Measurements from ENCODE around the gene ARHGAP6. TPM values are rescaled to one million over a fixed set of nuclear protein-coding genes. Genes with fewer than 3 reads are reported as not detected.
"Not testable (repeated sequence)": the region's sequence is repeated elsewhere in the genome, so short reads cannot be mapped to it uniquely, and the experiment has no call there.

ARHGAP6 gene
- total RNA-seq, 1 donor from 2014 or later, result not detected

DNA sequence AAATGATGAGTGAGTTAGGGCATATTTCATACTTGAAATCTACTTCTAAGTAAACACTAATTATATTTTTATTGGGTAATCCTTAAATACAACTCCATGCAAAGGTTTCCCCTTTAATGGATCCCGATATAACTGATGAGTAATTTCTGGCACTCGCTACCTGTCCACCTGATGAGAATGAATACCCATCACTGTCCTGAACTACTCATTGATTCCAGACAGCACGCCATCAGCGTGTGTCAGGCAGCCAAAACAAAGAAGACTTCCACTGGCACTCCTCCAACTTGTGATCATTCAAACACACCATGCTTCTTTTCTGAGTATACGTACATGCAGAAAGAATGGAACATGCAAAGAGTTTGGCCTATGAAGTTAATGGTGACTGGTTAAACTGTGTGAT is 485.1 kb downstream of the ARHGAP6 start:
- intact Hi-C loops (cut with micrococcal nuclease), result no loop called here

DNA sequence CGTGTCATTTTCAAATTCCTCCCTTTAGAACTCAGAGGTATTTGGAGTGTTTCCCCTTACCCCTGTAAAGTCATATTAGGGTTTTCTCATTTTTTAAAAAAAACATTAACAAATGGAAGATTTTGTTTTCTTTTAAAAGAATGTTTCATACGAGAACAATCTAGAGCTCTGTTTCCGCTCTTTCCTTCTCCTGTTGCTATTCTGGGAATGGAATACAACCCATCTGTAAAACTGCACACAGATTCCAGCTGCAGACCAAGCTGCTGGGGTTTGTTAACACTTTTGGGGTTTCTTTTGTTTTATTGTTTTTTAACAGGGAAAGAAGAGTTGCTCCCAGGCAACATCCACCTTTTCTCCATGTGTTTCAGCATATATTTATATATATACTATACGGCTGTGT is 493.3 kb downstream of the ARHGAP6 start:
- intact Hi-C loops (cut with micrococcal nuclease), result no loop called here

GRCh38 chrX:11171956-11172355 is 493.8 kb downstream of the ARHGAP6 start:
- intact Hi-C loops (cut with micrococcal nuclease), result no loop called here

DNA sequence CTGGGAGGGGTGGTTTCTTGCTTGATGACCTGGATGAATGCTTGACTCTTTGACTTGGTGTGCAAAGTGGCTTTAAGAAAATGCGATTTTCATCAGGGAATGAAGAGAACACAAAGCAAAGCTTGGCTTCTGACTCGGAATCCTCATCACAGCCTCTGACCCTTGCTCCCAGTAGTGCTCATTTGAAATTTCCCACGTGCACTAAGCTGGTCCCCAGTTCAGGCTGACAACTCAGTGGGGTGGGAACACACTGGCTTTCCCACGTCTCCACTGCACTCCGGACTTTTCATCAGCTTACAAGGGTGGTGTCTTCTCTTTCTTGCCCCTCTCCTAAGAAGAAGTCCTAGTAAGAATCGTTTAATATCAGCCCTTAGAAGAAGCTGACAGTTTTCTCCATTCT is 501.3 kb downstream of the ARHGAP6 start:
- intact Hi-C loops (cut with micrococcal nuclease), result no loop called here

- intact Hi-C loops (cut with micrococcal nuclease), result no loop called here
Measured at GRCh38 chrX:11159149-11159548, 506.6 kb downstream of the ARHGAP6 start.

DNA sequence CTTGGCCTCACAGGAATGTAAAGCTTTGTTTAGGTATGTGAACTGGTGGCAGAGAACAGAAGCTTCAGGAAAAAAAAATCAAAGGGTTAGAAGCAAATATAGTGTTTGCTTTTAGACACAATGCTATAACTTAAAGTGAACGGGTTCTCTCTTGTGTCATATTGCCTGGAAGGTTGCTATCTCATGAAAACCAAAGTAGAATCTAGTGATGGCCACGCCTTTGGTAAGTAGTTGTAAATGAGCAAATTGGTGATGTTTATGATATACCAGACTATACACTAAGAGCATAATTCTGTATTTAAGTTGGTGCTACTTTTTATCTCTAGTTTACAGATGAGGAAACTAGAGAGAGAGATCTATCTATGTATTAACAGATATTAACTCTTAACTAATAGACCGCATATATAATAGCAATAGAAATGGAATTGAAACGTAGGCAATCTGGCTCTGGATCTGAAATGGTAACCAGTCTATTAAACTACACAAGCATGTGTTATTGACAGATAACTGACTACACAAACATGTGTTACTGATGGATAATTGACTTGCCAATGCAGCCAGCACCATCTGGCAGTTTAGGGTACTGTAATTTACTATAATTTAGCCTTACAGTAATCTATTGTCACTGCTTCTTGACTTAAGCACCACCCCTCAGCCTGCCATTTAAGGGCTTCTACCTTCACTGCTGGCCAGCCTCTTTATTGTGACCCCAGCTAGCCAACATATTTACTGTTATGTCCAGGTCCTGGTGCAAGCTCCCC is 513.7 kb downstream of the ARHGAP6 start:
- intact Hi-C loops (cut with micrococcal nuclease), result no loop called here

DNA sequence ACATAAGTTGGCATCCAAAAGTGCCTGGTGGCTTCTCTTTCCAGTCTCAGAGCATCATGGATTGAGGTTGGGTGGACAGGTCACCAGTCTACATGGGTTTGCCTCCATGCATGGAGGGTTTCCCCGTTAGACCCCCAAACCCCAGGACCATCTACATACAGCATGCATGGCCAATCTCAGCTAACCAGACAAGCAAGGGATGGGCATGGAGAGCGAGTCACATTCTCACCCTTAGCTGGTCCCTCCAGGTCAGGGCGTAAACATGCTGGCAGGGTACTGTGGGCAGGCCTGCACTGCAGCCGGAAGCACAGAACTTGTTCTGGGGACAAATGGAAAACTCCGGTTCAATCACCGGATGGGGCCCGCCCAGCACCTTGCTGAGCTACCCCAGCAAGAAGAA is 517.3 kb downstream of the ARHGAP6 start:
- intact Hi-C loops (cut with micrococcal nuclease), result loop anchor here (10.0 kb wide), 2 partner anchors 386 to 626 kb away; no protein-coding TSS in a partner anchor

- intact Hi-C loops (cut with micrococcal nuclease), result loop anchor here (10.0 kb wide), 2 partner anchors 388 to 628 kb away; no protein-coding TSS in a partner anchor
Measured at GRCh38 chrX:11146411-11146810, 519.3 kb downstream of the ARHGAP6 start.

DNA sequence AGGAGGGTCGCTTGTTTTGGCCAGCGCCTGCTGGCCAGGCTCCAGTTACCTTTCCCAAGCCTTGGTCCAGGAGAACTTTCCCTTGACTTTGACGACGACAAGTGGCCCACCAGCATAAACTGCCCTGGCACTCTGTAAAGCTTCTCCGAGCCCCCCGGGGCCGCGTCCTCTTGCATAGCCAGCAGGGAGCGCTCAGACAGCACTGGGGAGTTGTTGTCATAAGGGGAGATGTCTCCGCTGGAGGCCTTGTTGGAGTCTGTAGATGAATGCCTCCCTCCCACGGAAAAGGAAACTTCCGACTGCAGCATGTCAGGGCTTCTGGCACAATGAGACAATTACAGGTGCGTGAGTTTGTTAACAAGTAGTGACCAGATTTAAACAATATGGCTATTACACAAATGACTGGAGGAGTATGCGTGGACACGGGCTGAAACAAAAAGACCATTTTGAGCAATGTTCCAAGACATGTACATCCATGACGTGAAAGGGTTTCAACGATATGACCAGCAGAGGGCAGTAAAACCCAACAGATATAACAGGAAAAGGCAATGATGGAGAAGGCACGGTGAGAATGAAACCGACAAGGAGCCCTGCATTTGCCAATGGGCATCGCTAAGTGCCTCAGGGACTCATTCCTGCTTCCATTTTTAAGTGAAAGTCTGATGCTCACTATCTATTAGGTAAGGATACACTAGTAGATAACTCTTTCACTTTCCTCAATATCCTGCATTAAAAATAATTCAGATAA is 521.6 kb downstream of the ARHGAP6 start:
- intact Hi-C loops (cut with micrococcal nuclease), result loop anchor here (10.0 kb wide), 2 partner anchors 391 to 631 kb away; no protein-coding TSS in a partner anchor

DNA sequence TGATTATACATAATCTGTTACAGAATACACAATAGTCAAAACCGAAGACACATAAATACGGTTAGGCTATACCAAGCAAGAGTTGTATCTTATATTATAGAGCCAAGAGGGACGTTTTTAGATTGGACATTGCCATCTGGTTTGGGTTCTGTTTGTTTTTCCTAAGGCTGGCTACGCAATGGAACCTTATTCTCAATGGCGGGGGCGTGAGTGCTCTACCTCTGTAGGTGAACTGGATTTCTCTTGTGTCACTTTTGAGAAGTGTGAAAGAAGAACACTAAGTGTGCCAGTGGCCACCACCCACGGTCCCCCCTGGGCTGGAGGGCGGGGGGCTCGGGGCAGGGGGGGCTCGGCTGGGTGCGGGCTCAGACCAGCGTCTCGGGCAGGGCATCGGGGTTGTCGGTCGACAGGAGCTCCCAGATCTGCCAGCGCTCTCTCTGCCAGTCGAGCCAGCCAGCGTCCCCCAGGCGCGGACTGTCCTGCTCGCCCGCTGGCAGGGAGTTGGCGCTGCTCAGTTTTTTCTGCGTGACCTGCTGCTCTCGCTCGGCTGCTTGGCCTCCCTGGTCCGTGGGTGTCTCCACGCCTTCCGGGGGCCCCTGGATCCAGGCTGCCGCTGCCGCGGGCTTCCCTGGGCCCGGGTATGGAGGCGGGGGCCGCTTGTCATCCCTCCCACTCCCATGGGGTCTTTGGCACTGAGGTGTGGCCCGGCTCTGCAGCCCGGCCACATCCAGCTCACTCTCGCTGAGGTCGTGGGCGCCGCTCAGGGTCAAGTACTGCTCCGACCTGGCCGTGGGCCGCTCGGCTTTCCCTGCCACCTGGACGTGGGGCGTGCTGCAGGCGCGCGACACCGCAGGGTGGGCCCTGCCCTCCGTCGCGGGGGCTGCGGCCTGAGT is 527.0 kb downstream of the ARHGAP6 start:
- intact Hi-C loops (cut with micrococcal nuclease), result loop anchor here (2.0 kb wide), 1 partner anchor 950 kb away; no protein-coding TSS in a partner anchor

DNA sequence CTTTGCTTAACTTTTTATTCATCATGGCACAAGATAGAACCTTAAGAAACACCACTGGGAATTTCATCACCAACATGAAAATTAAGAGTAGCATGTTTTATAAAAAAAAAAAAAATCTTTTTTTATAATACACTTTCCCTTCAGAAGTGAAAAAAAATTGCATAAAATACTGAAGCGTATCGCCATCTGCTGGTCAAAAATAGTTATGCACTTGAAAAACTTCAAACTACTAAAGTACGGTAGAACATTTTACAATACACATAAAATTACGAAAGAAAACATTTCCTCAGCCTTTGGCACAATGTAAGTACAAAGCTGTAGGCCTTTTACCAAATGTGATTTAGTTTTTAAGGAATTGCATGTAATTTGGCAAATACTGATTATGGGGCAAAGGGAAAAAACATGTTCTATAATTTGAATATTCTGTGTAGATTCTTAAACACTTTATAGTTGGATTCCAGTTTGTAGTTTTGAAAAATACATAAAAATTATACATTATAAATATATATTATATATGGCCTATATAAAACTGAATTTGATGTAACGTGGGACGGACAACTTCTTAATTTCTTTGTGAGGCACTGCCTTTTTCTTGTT is 528.1 kb downstream of the ARHGAP6 start:
- intact Hi-C loops (cut with micrococcal nuclease), result loop anchor here (2.0 kb wide), 1 partner anchor 949 kb away; no protein-coding TSS in a partner anchor

DNA sequence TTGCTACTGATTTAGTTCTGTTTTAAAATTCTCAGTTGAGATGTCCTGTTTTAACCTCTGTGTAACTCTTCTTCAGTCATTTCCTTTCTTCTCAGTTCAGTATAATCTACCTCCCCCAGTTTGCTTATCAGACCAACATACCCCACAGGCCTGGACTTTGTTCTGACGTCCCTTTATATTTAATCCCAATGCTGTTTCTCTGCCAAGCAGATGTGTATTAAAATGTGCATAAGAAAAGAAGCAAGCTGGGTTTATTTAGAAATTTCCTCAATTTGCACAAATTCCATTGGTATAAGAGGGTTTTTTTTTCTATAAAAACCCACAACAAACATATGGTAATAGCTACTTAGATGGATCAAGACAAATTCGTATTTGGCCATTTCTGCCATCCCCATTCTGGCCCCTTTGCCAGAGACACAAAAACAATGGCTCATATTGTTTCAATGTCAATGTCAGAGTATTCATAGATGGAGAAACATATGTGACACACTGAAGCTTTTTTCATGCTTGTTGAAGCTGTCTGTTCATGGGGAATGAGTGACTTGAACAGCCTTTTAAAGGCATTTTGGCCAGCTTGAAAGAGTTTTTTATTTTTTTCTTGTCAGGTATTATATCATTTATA is 530.0 kb downstream of the ARHGAP6 start:
- intact Hi-C loops (cut with micrococcal nuclease), result no loop called here

DNA sequence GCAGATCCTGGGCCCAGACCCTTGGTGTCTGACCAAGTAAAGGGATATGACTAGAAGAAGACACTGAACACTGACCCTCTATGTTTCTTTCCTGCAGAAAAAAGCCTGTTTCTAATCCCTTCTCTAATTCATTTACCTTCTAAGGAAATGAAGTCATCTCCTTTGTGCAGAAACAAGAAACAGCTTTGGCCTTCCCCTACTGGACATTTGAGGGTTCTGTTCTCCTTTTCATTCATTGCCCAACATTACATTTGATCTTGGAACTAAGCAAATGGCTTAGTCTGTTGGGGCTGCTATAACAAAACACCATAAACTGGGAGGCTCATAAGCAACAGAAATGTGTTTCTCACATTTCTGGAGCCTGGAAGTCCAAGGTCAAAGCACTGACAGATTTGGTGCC is 534.6 kb downstream of the ARHGAP6 start:
- intact Hi-C loops (cut with micrococcal nuclease), result no loop called here

GRCh38 chrX:11130136-11130535 is 535.6 kb downstream of the ARHGAP6 start:
- intact Hi-C loops (cut with micrococcal nuclease), result no loop called here

DNA sequence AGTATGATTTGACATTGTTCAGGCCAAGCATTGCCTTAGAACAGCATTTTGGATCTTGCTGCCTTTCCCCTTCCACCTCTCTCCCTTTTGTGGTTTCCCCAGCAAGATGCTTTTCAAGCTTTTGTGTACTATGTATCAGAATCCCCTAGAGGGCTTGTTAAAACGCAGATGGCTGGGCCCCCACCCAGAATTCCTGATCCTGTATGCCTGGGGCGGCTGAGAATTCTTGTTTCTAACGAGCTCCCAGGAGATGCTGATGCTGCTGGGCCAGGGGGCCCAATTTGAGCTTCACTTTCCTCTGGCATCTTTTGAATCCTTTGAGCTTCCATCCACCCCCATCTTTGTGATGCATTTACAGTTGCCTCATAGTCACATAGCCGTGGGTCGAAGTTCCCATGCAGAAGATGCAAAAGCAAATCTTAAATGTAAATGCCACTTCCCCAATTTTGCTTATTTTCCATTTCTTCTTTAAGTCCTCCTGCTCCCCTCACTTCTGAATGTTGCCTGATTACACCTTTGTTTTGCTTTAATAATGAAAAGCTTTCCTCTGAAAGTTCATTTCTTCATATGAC is 536.1 kb downstream of the ARHGAP6 start:
- intact Hi-C loops (cut with micrococcal nuclease), result no loop called here

DNA sequence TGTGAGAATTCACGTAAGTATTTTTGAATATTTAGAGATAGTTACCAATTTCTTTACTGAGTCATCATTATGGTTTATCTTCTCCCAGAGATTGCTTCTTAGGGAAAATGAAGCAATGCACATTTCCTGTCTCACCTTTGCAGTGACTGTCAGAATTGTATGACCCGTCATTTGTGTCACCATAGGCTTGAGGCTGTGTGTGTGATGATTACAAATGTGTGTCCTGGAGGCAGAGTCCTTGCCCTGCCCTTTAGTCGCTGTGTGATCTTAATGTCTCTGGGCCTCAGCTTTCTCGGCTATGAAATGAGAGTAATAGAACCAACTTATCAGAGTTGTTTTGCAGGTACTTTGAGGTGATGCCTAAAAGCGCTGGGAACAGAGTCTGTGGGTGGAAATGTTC is 540.7 kb downstream of the ARHGAP6 start:
- intact Hi-C loops (cut with micrococcal nuclease), result no loop called here

- intact Hi-C loops (cut with micrococcal nuclease), result no loop called here
Measured at GRCh38 chrX:11124112-11124511, 541.6 kb downstream of the ARHGAP6 start.

GRCh38 chrX:11123087-11123486 is 542.6 kb downstream of the ARHGAP6 start:
- intact Hi-C loops (cut with micrococcal nuclease), result not testable (repeated sequence)

DNA sequence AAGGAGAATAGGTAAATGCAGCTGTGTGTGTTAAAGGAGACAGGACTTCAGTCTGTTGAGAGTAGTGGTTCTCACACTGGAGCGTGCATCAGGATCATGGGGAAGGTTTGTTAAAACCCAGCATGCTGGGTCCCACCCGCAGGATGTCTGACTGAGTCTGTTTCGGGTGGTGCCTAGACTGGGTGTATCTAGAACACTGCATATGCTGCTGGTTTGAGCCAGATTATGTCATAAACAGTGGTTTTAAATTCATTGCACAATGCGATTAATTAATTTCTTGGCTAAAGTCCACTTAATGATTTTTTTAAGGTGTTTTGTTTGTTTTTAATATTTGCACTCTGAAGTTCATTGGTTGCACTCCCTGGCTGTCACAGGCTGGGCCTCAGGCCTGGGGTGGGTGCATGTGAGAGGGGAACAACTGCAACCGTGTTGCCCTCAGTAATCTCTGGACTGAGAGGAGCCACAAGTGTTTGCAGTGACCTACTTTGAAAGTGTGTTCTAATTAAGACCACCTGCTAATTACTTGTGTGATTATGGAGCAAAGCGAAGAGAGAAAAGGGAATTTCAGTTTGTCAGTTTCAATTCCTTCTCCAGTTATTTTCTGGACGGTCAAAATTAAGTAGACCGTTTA is 546.3 kb downstream of the ARHGAP6 start:
- intact Hi-C loops (cut with micrococcal nuclease), result no loop called here

DNA sequence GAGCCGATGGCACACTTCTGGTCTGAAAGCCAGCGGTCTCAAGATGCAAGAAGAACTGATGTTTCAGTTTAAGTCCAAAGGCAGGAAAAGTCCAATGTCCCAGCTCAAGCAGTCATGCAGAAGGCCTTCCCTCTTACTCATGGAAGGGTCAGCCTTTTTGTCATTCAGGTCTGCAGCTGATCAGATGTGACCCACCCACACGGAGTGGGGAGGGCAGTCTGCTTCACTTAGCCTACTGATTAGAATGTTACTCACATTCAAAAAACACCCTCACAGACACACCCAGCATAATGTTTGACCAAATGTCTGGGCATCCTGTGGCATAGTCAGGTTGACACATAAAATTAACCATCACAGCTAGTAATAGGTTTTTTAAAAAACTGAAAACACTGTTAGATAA is 548.0 kb downstream of the ARHGAP6 start:
- intact Hi-C loops (cut with micrococcal nuclease), result no loop called here
